T1000 (cell line): ENCODE results near the gene PPP2R5B.

Experiments
- DNase-seq: peaks from one replicate; lab custom pipeline; 2025; ENCODE audit warnings: mixed read lengths; lab: John Stamatoyannopoulos, UW

The PPP2R5B gene

DNA sequence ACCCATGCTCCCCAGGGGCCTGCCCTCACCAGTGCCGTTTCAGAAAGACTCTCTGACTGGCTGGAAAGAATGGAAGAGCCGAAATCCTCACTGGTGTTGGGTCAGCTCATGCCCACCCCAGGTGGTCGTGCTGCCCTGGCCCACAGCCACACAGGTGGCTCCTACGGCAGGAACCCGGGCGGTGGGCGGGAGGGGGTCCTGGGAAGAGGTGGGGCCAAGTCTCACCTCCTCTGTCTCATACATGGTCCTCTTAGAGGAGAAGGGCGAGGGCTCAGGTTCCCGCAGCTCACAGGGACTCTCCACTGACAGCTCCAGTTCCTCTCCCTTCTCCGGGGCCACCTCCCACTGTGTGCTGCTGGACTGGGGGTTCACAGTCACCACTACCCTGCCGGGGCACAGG lies 15.7 kb upstream of the PPP2R5B start:
- no peak for DNase-seq

DNA sequence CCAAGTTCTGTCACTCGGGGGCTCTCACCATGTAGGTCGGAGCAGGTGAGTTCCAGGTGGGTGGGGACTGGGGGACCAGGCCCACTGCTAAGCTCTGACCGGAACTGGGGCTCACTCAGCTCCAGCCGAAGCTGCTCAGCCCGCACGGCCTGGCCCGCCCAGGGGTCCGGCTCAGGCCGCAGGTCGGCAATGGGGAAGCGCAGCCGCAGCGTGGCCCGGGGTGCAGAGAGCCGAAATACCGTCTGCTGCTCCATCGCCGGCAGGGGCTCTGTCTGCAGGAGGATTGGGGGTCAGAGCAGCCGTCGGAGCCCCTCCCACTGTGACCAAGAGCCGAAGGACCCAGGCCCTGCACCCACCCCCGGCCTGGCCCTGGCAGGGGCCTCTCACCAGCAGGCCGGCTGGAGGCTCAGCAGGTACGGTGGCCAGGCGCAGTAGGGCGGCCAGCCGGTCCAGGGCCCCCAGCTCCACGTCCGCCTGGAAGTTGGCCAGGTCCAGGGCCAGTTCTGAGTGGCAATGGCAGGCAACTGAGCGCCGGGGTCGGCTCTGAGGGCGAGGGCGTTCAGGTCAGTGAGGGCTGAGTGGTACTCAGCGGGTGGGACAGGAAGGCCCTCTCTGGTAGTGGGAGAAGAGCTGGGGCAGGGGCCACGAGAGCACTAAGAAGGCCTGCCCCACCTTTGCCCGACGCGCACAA lies 14.7 kb upstream of the PPP2R5B start:
- no peak for DNase-seq

DNA sequence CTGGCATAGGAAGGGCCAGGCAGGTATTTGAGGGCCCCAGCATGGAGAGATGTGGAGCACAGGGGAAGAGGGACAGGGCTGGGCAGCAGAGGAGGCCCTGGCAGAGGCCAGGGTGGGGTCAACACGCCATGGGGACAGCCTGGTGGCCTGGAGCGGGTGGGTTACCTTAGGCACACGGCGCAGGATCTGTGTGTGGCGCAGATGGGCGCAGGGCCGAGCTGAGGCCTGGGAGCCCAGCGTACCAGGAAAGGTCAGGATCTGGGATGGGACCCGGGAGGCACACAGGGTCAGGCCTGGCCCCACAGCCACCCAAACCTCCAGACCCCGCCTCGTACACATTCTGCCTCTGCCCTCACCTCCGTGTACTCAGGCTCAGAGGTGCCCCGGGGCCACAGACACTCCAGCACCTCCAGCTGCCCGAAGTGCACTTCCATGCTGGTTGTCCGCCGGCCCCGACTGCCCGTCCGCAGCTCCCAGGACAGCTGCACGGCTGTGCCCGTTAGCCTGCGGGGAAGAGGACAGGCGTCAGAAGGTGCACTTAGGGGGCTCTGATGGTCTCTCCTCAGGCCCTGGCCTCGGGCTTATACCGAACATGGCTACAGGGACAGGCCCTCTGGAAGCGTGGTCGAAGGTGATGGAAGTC lies 13.9 kb upstream of the PPP2R5B start:
- DNase-seq, result no peak

DNA sequence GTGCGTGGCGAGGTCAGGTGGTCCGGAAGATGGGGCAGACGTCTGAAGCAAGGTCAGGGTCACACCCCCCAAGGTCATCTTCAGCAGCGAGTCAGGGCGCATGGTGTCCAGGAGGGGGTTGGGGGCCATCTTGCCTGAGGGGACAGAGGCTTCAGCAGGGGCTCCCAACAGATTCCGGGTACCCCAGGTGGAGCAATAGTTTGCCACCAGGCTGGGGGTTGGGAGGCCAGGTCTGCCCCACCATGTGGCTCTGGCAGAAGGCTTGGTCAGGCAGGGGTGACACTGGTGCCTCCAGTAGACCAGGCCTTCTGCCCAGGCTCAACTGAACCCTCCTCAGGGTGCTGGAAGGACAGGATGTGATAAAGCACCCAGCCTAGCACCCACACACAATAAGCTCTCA lies 13.3 kb upstream of the PPP2R5B start:
- DNase-seq, result no peak

DNA sequence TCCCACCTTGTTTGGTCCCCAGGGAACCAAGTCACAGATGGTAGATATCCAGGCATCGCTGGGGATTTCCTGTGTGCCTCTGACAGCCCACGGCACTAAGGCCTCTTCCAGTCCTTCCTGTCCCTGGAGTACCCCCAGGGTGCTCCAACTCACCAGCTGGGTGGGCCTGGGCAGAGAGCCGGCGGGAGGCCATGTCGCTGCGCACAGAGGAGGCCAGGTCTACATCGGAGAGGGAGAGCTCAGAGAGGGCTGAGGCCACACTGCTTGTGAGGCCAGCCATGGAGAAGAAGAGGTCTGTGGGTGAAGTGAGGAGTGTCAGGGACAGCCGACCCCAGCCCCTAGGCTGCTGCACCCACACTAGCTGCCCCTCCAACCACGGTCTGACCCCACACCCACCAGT lies 12.8 kb upstream of the PPP2R5B start:
- no peak for DNase-seq

DNA sequence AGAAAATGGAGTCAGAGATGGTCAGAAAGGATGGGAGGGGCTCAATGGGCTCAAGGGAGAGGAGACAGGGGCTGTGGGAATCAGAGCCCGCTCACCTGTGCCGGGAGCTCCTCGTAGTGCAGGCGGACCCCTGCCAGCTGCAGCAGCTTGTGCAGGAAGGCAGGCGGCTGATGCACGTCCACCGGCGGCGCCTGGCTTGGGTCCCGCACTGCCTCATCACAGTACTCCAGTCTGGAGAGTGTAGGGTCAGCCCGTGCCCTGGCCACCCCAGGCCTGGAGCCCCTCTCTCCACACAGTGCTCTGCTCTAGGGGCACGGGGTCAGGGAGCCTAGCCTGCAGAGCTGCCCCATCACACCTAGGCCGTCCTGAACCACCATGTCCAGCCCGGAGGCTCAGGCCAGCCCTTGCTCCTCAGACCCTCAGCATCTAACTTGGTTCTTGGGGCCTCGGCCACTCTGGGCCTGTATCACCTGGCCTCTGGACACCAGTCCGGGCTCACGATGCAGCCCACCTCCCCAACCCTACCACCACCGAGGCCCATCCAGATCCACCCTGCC lies 11.2 kb upstream of the PPP2R5B start:
- no peak for DNase-seq

DNA sequence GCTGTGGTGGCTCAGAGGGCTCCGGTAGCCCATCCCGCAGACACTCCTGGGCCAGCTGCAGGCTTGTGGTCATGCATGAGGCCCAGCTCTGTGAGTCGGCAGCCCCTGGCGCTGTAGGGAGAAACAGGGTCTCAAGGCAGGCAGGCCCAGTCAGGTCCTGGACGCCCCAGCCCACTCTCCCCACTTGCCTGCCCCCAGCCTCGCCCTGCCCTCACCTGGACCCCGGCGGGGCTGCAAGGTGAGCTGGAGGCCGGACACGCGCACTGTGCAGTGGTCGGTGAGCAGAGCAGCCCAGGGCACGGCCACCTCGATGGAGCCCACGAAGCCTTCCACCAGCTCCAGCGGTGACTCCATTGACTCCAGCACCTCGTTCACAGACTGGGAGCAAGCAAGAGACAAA lies 10.4 kb upstream of the PPP2R5B start:
- DNase-seq, result no peak

DNA sequence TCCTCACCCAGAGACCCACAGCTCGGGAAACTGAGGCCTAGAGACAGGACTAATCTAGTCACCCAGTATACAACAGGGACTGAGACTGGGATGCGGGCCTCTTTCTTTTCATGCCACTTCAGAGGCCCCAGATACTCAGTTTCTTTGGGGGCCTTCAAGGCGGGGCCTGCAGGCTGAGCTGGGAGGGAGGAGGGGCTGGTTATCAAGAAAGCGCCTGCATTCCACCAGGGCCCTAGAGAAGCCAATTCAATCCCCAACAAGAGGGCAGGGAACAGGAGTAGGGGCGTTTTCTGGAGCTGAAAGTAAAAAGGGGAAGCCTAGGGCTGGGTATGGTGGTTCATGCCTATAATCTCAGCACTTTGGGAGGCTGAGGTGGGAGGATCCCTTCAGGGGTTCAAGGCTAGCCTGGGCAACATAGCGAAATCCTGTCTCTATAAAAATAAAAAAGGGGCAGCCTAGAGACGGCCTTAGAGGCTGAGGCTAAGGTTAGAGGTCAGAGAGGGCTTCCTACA lies 9.1 kb upstream of the PPP2R5B start:
- no peak for DNase-seq

DNA sequence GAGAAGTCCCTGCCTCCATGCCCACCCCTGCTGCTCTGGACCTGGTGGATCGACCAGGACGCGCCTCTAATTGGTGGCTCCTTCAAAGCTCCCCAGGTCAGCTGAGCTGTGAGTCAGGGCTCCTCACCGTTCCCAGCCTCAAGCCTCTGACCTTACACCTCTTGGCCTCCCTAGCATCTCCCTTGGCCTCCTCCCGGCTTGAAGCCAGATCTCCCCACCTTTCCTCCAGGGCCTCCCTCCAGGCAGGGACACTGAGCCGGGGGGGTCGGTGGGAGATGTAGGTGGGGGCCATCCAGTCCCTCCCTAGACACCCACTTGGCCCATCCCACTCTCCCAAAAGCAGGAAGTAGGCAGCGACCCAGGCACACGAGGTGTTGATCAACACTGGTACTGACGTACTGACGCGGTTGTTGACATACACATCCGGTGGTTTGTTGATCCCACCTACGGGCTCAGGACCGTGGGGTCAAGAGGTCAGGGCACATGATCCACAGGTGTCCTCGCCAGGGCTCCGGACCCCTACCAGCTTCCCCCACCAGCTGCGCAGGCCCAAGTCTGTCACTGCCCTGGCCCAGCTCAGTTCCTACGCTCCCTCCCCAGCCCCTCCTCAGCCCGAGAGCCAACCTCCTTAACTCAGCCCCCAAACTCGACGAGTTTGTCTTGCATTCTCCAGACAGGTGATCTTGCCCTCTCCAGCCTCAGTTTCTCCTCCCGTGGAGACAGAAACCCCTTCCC lies 8.3 kb upstream of the PPP2R5B start:
- DNase-seq, result no peak

DNA sequence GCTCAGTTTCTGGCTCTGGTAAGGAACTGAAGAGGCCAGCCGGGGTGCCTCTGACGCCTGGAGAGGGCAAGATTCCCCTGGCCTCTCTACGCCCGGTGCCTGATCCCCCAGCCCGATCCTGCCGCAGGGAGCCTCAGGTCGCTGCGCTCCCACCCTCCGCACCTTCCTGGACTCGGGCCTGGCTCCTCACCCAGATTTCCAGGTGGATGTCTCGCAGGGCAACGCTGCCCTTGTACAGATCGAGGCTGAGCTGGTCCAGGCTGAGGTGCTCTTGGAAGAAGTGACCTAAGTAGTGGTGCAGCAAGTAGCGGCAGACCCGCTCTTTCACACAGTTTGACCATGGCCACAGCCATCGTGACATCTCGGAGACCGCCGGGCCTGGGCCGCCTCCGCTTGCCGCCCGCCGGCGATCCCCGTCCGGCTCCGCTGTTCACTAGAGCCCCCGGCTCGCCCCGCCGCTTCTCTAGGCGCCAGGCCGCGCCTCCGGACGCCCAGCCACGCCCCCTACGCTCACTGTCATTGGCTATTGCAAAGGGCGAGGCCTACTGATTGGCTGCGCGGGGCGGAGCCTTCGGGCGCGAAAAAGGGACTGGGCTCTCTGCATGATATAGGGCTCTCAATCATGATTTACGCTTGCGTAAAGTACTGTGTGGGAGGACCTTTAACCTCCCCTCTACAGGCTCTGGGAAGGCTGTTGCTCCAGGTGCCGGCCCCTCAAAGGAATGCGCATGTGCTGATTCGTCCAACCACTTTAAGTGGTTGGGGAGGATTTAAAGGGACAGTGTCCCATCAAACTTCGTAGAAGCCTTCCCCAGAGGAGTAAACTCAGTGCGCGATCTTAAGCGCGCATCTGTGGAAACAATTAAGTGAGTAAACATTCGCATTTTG lies 7.5 kb upstream of the PPP2R5B start, which contains the start of gene ATG2A:
Gene ATG2A, minus strand, starts transcription at position 435 of the 888 bp plus-strand sequence. Its CDS starts 74 bp downstream, at position 361.
- DNase-seq, result peak; percentile 98

DNA sequence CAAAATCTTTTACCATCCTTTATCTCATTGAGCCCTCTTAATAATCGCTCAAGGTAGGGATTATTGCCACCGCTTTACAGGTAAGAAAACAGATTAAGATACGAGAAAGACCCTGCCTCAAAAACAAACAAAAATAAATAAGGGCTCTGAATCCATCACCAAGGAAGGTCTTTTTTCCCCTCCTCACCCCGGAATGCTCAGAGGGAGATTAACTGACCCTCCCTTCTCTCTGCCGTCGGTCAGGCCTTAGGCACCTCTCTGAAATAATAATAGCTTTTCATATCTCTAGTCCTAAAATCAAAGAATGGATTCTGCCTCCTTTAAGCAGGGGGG lies 6.9 kb upstream of the PPP2R5B start:
- DNase-seq, result no peak

DNA sequence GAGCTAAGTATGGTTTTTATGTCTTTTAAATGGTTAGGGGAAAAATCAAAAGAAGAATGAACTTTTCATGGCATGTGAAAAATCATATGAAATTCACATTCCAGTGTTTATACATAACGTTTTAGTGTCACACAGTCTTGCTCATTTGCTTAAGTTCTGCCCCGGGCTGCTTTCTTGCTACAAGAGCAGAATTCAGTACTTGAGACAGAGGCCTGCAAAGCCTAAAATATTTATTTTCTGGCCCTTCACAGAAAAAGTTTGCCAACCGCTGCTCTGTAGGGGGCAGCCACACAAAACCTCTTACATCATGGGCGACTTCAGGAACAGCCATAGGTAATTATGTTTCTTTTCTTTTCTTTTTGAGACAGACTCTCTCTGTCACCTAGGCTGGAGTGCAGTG lies 6.5 kb upstream of the PPP2R5B start:
- no peak for DNase-seq

DNA sequence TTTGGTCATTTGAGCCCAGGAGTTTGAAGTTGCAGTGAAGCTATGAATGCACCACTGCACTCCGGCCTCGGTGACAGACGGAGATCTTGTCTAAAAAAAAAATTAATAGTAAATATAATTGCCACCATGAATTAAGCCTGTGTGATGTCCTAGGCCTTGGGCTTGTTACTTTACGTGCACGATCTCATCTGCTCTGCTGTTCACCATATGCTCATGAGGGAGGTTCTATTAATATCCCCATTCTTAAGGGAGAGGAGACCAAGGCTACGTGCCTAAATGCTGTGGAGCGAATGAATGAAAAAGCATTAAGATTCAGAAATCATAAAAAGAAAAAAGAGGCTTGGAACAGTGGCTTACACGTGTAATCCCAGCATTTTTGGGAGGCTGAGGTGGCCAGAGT lies 4.9 kb upstream of the PPP2R5B start:
- no peak for DNase-seq

DNA sequence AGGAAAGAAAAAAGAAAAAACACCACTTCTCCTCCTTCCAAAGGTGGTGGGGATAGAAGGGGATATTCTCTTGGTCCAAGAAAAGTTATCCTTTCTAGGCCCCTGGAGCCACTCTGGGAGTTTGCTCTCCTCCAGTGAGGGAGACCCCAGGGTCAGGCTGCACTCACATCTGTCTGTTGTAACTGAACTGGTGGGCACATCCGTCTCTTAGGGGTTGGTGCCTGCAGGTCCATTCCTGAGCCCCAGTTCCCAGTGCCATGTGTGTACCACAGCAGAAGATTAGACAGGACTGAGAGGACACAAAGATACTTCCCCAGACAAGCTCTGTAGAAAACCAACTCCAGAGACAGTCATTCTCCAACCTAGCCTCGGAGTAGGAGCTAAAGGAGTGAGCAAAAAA lies 4.4 kb upstream of the PPP2R5B start:
- no peak for DNase-seq

DNA sequence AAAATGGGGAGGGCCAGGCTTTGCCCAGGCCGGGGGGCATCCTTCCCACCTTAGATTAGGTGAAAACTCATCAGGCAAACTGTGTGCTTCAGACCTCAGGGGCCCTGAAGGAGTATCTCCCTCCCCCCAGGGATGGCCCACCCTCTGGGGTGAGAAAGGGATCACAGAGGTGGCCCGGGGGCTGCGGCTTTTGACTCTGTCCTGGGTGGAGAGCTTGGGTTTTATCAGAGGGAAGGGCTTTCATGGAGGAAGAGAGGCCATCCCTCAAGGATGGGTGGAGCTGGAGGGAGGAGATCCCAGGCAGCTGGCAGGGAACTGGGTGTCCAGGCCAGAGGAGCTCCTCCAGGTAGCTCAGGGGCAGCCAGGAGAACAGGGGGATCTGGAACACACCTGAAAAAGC lies 3.1 kb upstream of the PPP2R5B start:
- no peak for DNase-seq

DNA sequence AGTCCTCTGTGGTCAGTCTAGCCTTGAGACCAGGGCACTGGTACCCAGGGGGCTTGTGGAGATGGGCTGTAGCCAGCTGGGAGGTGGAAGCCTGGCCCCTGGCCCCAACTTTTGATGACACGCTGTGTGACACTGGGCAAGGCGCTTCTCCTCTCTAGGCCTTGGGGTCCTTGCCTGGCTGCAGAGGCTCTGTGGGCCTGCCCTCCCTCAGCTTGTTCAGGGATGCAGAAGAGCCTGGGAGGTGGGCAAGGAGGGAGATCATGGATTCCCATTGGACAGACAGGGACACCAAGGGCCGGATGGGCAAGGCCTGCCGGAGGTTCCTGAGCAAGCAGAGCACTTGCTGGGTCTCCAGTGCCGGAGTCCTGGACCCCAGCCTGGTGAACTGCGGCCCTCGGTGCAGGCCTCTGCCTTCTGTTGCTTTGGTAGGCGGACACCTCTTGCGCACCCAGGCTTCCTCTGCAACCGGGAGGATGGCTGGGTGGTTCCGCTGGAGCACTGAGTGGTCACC lies 1.3 kb upstream of the PPP2R5B start:
- DNase-seq, result no peak

DNA sequence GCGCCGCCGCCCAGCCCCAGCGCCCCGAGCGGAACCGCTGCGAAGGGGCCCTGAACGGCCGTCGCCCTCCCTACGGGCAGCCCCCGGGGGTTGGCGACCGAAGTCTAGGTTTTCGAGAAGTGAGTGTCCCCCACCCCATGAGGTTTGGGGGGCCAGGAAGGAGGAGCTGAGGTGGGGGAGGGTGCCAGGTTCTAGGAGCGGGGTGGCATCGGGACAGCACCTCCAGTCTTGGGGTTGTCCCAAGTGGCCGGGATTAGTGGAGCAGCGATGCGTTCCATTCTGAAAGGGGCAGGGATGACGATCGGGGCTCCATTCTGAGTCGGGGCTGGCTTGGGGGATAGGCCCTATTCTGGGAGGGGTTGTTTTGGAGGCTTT lies 408 bp downstream of the PPP2R5B start:
- no peak for DNase-seq

DNA sequence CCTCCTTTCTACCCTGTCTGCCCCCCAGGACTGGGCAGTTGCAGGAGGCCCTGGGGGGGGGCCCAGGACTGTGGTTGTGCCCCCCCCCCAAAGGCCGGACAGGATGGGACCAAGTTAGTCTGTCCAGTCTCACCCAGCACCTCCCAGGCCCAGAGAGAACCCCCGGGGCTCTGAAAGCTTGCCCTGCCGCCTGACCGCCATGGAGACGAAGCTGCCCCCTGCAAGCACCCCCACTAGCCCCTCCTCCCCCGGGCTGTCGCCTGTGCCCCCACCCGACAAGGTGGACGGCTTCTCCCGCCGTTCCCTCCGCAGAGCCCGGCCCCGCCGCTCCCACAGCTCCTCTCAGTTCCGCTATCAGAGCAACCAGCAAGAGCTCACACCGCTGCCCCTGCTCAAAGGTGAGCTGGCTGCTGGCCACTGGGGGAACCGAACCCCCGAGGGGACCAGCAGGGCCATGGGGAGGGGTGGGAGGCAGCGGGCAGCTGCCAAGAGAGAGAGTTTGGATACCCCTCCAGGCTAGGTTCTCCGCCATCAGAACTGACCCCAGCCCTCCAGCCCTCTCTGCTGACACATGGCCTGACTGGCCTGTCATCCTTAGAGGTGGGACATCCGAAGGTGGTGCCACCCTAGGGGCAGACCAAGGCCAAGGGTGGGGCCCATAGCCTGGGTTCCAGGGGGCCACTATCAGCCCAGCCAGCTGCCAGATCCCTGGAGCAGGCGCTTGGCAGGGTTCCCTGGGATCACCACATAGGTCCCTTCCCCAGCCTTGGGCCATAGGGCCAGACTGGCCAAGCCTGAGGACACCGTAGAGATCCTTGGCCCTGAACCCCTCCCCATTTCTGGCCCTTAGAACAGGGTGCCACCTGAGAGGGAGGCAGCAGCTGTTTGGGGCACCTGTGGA lies 1.3 kb downstream of the PPP2R5B start:
- no peak for DNase-seq

DNA sequence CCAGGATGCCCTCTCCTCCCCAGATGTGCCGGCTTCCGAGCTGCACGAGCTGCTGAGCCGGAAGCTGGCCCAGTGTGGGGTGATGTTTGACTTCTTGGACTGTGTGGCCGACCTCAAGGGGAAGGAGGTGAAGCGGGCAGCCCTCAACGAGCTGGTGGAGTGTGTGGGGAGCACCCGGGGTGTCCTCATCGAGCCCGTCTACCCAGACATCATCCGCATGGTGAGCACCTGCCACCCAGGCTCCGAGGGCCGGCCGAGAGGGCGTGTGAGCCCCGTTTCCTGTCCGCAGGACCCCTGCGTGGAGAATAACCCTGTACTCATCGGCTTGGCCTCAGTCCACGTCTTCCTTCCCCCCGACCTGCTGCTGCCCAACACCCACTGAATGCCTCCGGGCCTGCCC lies 2.2 kb downstream of the PPP2R5B start:
- DNase-seq, result no peak

DNA sequence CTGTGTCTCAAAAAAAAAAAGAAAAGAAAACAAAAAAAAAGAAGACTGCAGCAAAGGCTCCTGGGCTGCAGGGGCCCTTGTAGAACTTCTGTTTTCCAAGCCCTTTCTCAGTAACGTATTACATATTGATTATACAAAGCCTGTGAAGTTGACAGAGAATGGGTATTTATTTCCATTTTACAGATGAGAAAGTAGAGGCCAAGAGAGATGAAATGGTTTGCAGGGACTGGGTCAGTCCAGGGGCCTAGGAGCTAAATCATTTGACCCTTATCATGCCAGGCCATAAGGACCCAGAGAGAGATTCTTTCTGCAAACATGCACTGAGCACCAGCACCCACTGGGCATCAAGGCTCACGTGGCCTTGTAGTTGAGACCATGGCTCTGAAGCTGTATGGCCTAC lies 4.5 kb downstream of the PPP2R5B start:
- no peak for DNase-seq

DNA sequence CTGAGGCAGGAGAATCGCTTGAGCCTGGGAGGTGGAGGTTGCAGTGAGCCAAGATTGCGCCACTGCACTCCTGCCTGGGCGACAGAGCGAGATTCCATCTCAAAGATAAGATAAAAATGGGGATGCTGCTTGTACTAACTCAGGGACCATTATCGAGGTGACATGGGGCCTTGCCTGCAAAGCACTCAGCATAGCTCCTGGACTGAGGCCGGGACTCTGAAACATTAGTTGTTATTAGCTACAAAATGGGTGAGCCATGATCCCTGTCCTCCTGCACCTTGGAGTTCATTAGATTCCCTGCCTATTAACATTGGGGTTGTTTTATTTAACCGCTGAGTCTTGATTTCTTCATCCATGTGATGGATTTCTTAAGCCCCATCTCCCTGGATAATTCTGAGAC lies 5.1 kb downstream of the PPP2R5B start:
- DNase-seq, result no peak
